Neural crest cell (in vitro differentiated cells): ENCODE results near the gene TRMT61B. TPM values are rescaled to one million over a fixed set of nuclear protein-coding genes. Genes with fewer than 3 reads are reported as not detected.

Experiments used
- DNase-seq: peaks from one replicate; pipeline ENCODE4 v3.0.0; 2021; ENCODE audit warnings: low read depth, mixed read lengths, low spot score
- H3K27ac Mint-ChIP-seq: one replicate; pipeline ENCODE4 v1.8.0; 2021; ENCODE audit warnings: mild to moderate bottlenecking, mixed read lengths; ENCODE audit not compliant: unreplicated experiment
- H3K27me3 Mint-ChIP-seq: 2 replicates; pipeline ENCODE4 v1.8.0; 2021; ENCODE audit warnings: low read depth, mild to moderate bottlenecking, mixed read lengths
- H3K36me3 Mint-ChIP-seq: 2 replicates; pipeline ENCODE4 v1.8.0; 2021; ENCODE audit warnings: low read depth, mild to moderate bottlenecking, mixed read lengths
- H3K4me1 Mint-ChIP-seq: 2 replicates; pipeline ENCODE4 v1.8.0; 2021; ENCODE audit warnings: mixed read lengths
- H3K4me3 Mint-ChIP-seq: one replicate; pipeline ENCODE4 v1.8.0; 2021; ENCODE audit warnings: mild to moderate bottlenecking, mixed read lengths
- H3K9me3 Mint-ChIP-seq: 2 replicates; pipeline ENCODE4 v1.8.0; 2021; ENCODE audit warnings: mixed read lengths
- total RNA-seq: library from RNA; stranded (reverse); gene quantifications from 2 replicates; pipeline ENCODE4 v1.2.1, GENCODE V29; 2021
- TF ChIP-seq, protein P1 (sequence below): fragments of 200-600 bp; sonication (generic); conservative IDR thresholded peaks from 2 replicates; pipeline ENCODE4 v1.5.0; 2021; ENCODE audit warnings: antibody characterized with exemption, mild to moderate bottlenecking

The TRMT61B gene
- total RNA-seq, 1 donor from 2014 or later: 21.8 TPM

DNA sequence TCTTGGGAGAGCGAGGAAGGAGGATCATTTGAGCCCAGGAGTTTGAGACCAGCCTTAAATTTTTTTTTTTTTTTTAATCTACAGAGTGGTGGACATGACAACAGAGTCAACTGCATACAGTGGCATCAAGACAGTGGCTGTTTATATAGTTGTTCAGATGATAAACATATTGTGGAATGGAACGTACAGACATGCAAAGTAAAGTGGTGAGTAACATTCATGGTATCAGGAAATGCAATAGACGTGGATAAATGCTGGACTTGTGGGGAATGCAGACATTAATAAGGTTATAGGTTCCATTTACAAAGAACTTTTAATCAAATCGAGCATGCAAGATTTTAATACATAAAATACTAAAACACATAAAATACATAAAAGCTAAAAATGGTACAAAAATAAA, 36.3 kb upstream of the TRMT61B start:
- no peaks in the 10 kb centered on the region for H3K9me3 Mint-ChIP-seq
- no peaks in the 10 kb centered on the region for H3K27me3 Mint-ChIP-seq
- H3K4me3 Mint-ChIP-seq: no peak overlapping the region
- H3K4me1 Mint-ChIP-seq: peaks cover 2% of the 10 kb centered on the region
- H3K27ac Mint-ChIP-seq: no peak overlapping the region
- DNase-seq: no peak
- peaks cover 24% of the 10 kb centered on the region for H3K36me3 Mint-ChIP-seq
- TF ChIP-seq, protein P1, sequence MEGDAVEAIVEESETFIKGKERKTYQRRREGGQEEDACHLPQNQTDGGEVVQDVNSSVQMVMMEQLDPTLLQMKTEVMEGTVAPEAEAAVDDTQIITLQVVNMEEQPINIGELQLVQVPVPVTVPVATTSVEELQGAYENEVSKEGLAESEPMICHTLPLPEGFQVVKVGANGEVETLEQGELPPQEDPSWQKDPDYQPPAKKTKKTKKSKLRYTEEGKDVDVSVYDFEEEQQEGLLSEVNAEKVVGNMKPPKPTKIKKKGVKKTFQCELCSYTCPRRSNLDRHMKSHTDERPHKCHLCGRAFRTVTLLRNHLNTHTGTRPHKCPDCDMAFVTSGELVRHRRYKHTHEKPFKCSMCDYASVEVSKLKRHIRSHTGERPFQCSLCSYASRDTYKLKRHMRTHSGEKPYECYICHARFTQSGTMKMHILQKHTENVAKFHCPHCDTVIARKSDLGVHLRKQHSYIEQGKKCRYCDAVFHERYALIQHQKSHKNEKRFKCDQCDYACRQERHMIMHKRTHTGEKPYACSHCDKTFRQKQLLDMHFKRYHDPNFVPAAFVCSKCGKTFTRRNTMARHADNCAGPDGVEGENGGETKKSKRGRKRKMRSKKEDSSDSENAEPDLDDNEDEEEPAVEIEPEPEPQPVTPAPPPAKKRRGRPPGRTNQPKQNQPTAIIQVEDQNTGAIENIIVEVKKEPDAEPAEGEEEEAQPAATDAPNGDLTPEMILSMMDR: no peak

DNA sequence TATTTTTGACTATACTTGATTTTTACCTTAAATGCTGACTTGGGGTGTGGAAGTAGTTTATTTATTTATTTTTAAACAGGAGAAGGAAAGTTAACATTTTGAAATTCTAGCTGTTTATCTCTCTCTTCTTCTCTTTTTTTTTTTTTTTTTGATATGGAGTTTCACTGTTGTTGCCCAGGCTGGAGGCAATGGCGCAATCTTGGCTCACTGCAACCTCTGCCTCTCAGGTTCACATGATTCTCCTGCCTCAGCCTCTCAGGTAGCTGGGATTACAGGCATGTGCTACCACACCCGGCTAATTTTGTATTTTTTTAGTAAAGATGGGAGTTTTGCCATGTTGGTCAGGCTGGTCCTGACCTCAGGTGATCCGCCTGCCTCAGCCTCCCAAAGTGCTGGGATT, 35.4 kb upstream of the TRMT61B start:
- Mint-ChIP-seq H3K36me3 (peaks cover 24% of the 10 kb centered on the region), H3K4me1 (peaks cover 11% of the 10 kb centered on the region), H3K27me3 (no peaks in the 10 kb centered on the region), H3K27ac (no peak overlapping the region), H3K9me3 (no peaks in the 10 kb centered on the region), H3K4me3 (no peak overlapping the region)
- TF ChIP-seq, protein P1: no peak
- DNase-seq: no peak

DNA sequence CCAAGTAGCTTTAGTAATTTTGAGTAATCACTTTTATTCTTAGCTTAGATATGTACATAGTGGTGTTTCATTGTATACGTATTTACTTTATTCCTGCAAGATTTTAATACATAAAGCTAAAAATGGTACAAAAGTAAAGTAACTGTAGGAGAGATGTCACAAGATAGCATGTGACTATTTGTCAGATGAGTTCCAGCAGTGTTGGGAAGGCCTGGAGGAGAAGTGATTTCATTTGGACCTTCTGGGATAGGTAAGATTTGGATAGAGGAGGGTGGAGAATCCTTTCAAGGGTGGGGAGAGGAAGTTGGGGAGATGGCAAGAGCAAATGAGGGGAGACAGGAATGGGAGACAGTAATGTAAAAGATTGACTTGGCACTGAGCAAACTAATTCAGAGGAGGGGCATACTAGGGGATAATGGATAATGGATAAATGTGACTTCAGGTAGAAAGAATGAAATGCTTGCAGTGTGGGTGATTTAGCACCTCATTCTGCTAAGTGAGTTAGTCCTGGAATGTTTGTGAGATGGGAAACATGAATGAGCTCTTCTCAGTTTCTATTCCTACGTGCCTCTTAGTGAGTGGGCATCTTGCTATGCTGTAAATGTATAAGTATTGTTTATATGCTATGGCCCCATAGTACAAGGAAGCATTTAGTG, 34.8 kb upstream of the TRMT61B start:
- no peaks in the 10 kb centered on the region for H3K27me3 Mint-ChIP-seq
- peaks cover 12% of the 10 kb centered on the region for H3K4me1 Mint-ChIP-seq
- peaks cover 21% of the 10 kb centered on the region for H3K36me3 Mint-ChIP-seq
- no peak for DNase-seq
- no peak overlapping the region for H3K4me3 Mint-ChIP-seq
- TF ChIP-seq, protein P1: no peak
- no peak overlapping the region for H3K27ac Mint-ChIP-seq
- H3K9me3 Mint-ChIP-seq: no peaks in the 10 kb centered on the region

DNA sequence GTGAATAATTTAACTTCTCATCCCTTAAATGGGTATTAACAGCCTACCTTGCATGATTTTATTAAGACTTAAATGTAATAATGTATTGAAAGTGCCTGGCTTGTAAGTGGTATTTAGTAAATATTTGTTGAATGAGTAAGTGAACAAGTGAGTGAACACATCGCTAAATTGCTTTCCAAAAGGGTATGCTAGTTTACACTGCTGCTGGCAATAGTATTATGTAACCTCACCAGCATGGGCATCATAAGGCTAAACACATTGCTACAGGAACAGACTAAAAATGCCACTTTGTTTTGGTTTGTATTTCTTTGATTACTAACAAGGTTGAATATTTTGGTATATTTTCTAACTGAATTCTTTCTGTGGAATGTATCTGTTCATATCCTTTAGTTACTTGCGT, 34.2 kb upstream of the TRMT61B start:
- peaks cover 20% of the 10 kb centered on the region for H3K36me3 Mint-ChIP-seq
- no peak for DNase-seq
- no peaks in the 10 kb centered on the region for H3K27me3 Mint-ChIP-seq
- H3K27ac Mint-ChIP-seq: no peak overlapping the region
- H3K4me3 Mint-ChIP-seq: no peak overlapping the region
- peaks cover 14% of the 10 kb centered on the region for H3K4me1 Mint-ChIP-seq
- no peaks in the 10 kb centered on the region for H3K9me3 Mint-ChIP-seq
- TF ChIP-seq, protein P1: no peak

DNA sequence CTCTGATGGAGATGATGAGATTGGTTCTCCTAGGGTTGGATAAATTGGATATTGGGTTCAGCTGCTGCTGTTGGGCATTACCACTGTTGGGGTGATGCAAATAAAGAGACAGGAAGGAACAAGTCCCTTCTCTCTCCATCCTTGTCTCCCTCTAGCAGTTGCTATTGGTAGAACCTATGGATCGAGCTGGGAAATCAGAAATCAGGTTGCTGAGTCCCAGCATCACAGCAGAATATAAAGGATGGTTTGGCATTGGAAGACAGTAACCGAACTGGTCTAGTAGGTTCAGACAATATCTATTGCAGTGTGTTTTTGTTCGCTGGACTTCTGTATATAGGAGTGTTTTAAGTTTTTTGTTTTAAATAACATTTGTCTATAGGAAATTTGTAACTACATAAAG, 32.5 kb upstream of the TRMT61B start:
- TF ChIP-seq, protein P1: no peak
- Mint-ChIP-seq H3K27me3 (no peaks in the 10 kb centered on the region), H3K4me3 (no peak overlapping the region), H3K27ac (no peak overlapping the region), H3K9me3 (no peaks in the 10 kb centered on the region), H3K36me3 (peaks cover 14% of the 10 kb centered on the region), H3K4me1 (peaks cover 28% of the 10 kb centered on the region)
- no peak for DNase-seq
